Sigmoid colon (tissue), 3 donors: ENCODE results near the gene RUNX2.
"Not testable (repeated sequence)": the region's sequence is repeated elsewhere in the genome, so short reads cannot be mapped to it uniquely, and the experiment has no call there.

Experiments
- CTCF ChIP-seq, 4 experiments: fragments of 450-650 bp in 3 of 4; fragments of 200-600 bp in 1 of 4; IDR thresholded peaks; one replicate each; pipeline ENCODE4 v1.5.1; 2016 to 2019; ENCODE audit warnings: antibody characterized with exemption in 4 of 4, mild to moderate bottlenecking in 3 of 4, moderate library complexity in 2 of 4
- POLR2A ChIP-seq, 2 donors: fragments of 450-650 bp; IDR thresholded peaks; one replicate each; pipeline ENCODE4 v1.6.1; 2016; ENCODE audit warnings: antibody characterized with exemption in 2 of 2, mild to moderate bottlenecking in 2 of 2, moderate library complexity in 2 of 2

- not testable (repeated sequence) for TF ChIP-seq POLR2A, CTCF (IDR thresholded peaks at IDR 0.05)
Measured at GRCh38 chr6:45294065-45294701, 33.9 kb upstream of the RUNX2 start.
